Measurements from ENCODE around the gene ZACN. TPM values are rescaled to one million over a fixed set of nuclear protein-coding genes. Genes with fewer than 3 reads are reported as not detected.
A peak's percentile ranks its signal among the peaks of the same experiment; 100 is the strongest.
"Not testable (repeated sequence)": the region's sequence is repeated elsewhere in the genome, so short reads cannot be mapped to it uniquely, and the experiment has no call there.

Gene ZACN
- total RNA-seq, 4 donors from 2014 or later: 0.13 TPM; not detected in 3

DNA sequence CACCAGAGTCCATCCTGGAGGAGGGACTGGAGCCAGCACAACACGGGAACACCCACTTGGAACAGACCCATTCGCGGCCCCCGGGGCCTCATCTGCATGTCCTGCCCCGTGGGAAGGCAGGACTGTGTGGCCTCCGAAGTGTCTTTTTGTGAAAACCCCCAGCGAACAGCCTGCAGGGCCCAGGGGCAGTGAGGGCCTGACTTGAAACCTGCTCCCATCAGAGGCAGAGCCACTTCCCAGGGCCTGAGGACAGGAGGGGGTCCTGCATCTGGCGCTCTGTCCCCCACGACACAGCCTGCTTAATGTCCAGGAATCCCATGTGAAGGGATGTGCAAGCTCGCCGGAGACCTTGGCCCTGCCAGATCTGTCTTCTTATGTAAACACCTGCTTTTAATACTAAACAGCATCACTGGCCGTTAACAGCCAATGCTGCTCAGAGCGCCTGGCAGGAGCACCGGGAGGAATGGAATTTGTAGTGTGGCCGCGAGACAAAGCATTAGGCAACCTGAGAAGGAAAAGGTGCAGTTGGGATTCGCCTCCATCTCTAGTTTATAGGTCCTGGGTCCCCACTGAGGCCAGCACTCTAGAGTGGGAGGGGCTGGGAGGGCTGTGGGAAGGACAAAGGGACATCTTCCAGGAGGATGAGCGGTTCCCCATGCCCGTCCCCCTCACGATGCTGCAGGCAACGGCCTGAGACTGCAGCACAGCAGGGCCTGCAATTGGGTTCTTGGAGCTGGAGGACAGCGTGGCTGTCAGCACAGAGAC, 42.3 kb upstream of the ZACN start:
- TF ChIP-seq POLR2A (IDR thresholded peaks at IDR 0.05; ENCODE audit: low read depth) (no peak), EP300 (IDR thresholded peaks at IDR 0.05) (no peak), POLR2AphosphoS5 (IDR thresholded peaks at IDR 0.05) (peak; percentile 77 to 87), CTCF (IDR thresholded peaks at IDR 0.05) (no peak)
- Histone ChIP-seq H3K27me3 (no peaks in the 10 kb centered on the region), H3K4me3 (no peak overlapping the region), H3K4me1 (peaks cover 6 to 34% (median 22%) of the 10 kb centered on the region in 4 donors), H3K27ac (replicated peaks in 1 of 4) (peak overlapping the region; percentile 55 to 86 (median 62)), H3K36me3 (peaks cover 29 to 44% (median 36%) of the 10 kb centered on the region in 4 donors), H3K9me3 (no peaks in the 10 kb centered on the region)
- no peak for DNase-seq (ENCODE audit: extremely low spot score)
- 29% methylated on average over 16 of the region's 22 CpGs for WGBS
- intact Hi-C loops (cut with DNase I): no loop called here

- no peak overlapping the region for H3K4me3 ChIP-seq
- peaks cover 43 to 57% (median 49%) of the 10 kb centered on the region in 4 donors for H3K36me3 ChIP-seq
- DNase-seq (ENCODE audit: extremely low spot score): no peak
- H3K9me3 ChIP-seq: no peaks in the 10 kb centered on the region
- H3K27me3 ChIP-seq: no peaks in the 10 kb centered on the region
- TF ChIP-seq POLR2AphosphoS5 (IDR thresholded peaks at IDR 0.05): no peak
- no peak for TF ChIP-seq CTCF (IDR thresholded peaks at IDR 0.05)
- TF ChIP-seq POLR2A (IDR thresholded peaks at IDR 0.05; ENCODE audit: low read depth): no peak
- TF ChIP-seq EP300 (IDR thresholded peaks at IDR 0.05): no peak
- peaks cover 6 to 34% (median 22%) of the 10 kb centered on the region in 4 donors for H3K4me1 ChIP-seq
- WGBS: 69% methylated on average over 3 of the region's 3 CpGs
- H3K27ac ChIP-seq (replicated peaks in 1 of 4): peak overlapping the region in 3 of 4 donors; percentile 62 to 86 (median 63)
- intact Hi-C loops (cut with DNase I): no loop called here
Observed at GRCh38 chr17:76038050-76038449, 40.9 kb upstream of the ZACN start.

- 49% methylated on average over 5 of the region's 6 CpGs for WGBS
- Histone ChIP-seq H3K36me3 (peaks cover 54 to 68% (median 60%) of the 10 kb centered on the region in 4 donors), H3K27ac (replicated peaks in 1 of 4) (peak overlapping the region; percentile 40 to 86 (median 62)), H3K4me3 (no peak overlapping the region), H3K27me3 (no peaks in the 10 kb centered on the region), H3K9me3 (no peaks in the 10 kb centered on the region), H3K4me1 (peaks cover 6 to 34% (median 22%) of the 10 kb centered on the region in 4 donors)
- DNase-seq (ENCODE audit: extremely low spot score): no peak
- TF ChIP-seq CTCF (IDR thresholded peaks at IDR 0.05) (no peak), POLR2AphosphoS5 (IDR thresholded peaks at IDR 0.05) (peak; percentile 25 to 36)
- intact Hi-C loops (cut with DNase I): no loop called here
Observed at GRCh38 chr17:76039121-76039520, 39.9 kb upstream of the ZACN start.

GRCh38 chr17:76040376-76040775, 38.6 kb upstream of the ZACN start:
- peaks cover 66 to 81% (median 73%) of the 10 kb centered on the region in 4 donors for H3K36me3 ChIP-seq
- 52% methylated on average over 6 of the region's 6 CpGs for WGBS
- intact Hi-C loops (cut with DNase I): no loop called here

GRCh38 chr17:76042868-76043267, 36.1 kb upstream of the ZACN start:
- H3K4me3 ChIP-seq; H3K9me3 ChIP-seq; H3K27ac ChIP-seq (replicated peaks in 1 of 4); intact Hi-C loops (cut with DNase I); DNase-seq (ENCODE audit: extremely low spot score); H3K27me3 ChIP-seq; H3K4me1 ChIP-seq: not testable (repeated sequence)
- peaks cover 91 to 100% (median 96%) of the 10 kb centered on the region in 4 donors for H3K36me3 ChIP-seq
- 100% methylated on average over 3 of the region's 3 CpGs for WGBS

More at GRCh38 chr17:76040376-76040775, 38.6 kb upstream of the ZACN start:
- Histone ChIP-seq H3K27me3 (no peaks in the 10 kb centered on the region), H3K4me3 (no peak overlapping the region), H3K27ac (replicated peaks in 1 of 4) (peak overlapping the region in 1 of 4 donors; percentile 86), H3K9me3 (no peaks in the 10 kb centered on the region), H3K4me1 (peaks cover 6 to 28% (median 21%) of the 10 kb centered on the region in 4 donors)
- no peak for DNase-seq (ENCODE audit: extremely low spot score)
- TF ChIP-seq POLR2A (IDR thresholded peaks at IDR 0.05; ENCODE audit: low read depth) (no peak), POLR2AphosphoS5 (IDR thresholded peaks at IDR 0.05) (no peak), CTCF (IDR thresholded peaks at IDR 0.05) (no peak), EP300 (IDR thresholded peaks at IDR 0.05) (no peak)

DNA sequence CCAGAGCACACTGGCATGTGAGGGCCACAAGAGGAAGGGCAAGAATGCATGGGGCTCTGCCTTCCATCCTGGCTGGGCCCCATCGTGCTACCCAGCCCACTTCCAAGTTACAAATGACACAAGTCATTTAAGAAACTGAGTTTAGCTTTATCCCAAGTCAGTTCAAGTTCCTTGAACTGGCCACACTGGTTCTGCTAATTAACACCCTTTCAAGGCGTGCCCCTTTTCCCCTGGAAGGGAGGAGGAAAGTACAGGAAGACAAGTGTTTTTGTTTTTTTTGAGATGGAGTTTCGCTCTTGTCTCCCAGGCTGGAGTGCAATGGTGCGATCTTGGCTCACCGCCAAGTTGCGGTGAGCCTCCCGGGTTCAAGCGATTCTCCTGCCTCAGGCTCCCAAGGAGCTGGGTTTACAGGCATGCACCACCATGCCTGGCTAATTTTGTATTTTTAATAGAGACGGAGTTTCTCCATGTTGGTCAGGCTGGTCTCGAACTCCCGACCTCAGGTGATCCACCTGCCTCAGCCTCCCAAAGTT, 34.4 kb upstream of the ZACN start:
- H3K9me3 ChIP-seq; H3K4me3 ChIP-seq; DNase-seq (ENCODE audit: extremely low spot score); intact Hi-C loops (cut with DNase I); H3K27ac ChIP-seq (replicated peaks in 1 of 4); H3K4me1 ChIP-seq; H3K27me3 ChIP-seq: not testable (repeated sequence)
- peaks cover 92 to 100% (median 100%) of the 10 kb centered on the region in 4 donors for H3K36me3 ChIP-seq
- 81% methylated on average over 11 of the region's 11 CpGs for WGBS
